Measurements from ENCODE around the gene DSP. TPM values are rescaled to one million over a fixed set of nuclear protein-coding genes. Genes with fewer than 3 reads are reported as not detected.

DSP gene
- total and polyA plus RNA-seq, 10 donors: 0.72 to 27.6 (median 15.0) TPM

DNA sequence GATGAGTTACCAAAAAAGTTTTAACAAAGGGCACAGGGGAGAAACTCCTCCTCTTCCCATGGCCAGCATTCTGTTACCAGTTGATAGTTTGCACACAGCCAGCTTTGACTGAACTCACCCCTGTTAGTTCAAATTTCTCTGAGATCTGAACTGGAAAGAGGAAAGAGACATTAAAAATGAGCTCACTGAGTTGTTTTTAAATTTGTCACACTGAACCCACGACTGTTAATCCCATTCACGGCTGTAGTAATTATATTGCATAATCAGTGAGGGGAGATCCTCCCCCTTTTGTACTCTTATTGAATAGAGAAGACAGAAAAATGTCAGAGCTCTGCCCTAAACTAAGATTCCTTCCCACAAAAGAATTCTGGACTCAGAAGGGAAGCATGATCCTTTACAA lies 17.5 kb upstream of the DSP start:
- DNase-seq: no peak
- H3K27ac ChIP-seq: no peak overlapping the region
- no peak for TF ChIP-seq POLR2A (IDR thresholded peaks at IDR 0.05)
- no peaks in the 10 kb centered on the region for H3K9me3 ChIP-seq
- intact Hi-C loops (cut with DNase I; ENCODE audit: low total_unique reads): no loop called here
- no peaks in the 10 kb centered on the region for H3K4me1 ChIP-seq
- H3K27me3 ChIP-seq (replicated peaks in 1 of 7): peaks cover 0 to 47% (median 7%) of the 10 kb centered on the region in 7 donors
- 20 to 49% (median 28%) methylated on average over 2 of the region's 2 CpGs for WGBS, 5 donors
- H3K4me3 ChIP-seq: no peak overlapping the region
- H3K36me3 ChIP-seq: no peaks in the 10 kb centered on the region

DNA sequence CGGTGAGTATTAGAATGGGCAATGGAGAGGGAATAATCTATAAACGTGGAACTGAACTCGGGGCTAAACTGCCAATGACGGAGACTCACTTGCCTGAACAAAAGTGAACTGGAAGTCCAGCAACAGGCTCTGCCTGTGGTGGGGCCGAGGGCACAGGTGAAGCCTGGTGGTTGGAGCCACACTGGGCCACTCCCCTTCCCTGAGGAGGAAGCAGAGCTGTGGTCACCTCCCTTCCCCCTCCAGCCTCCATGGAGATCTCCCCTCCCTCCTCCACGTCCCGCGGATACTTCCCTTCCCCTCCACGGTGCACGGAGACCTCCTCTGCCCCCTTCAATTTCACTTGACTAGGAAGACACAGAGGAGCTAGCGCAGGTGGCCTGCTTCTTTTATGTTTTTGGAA lies 14.7 kb upstream of the DSP start:
- intact Hi-C loops (cut with DNase I; ENCODE audit: low total_unique reads): no loop called here
- DNase-seq: no peak
- Histone ChIP-seq H3K27ac (no peak overlapping the region), H3K4me3 (no peak overlapping the region), H3K4me1 (no peaks in the 10 kb centered on the region), H3K36me3 (no peaks in the 10 kb centered on the region), H3K27me3 (replicated peaks in 1 of 7) (peaks cover 0 to 49% (median 7%) of the 10 kb centered on the region in 7 donors), H3K9me3 (no peaks in the 10 kb centered on the region)
- WGBS, 5 donors: 33 to 44% (median 37%) methylated on average over 10 to 11 of the region's 11 CpGs
- TF ChIP-seq, protein P1, sequence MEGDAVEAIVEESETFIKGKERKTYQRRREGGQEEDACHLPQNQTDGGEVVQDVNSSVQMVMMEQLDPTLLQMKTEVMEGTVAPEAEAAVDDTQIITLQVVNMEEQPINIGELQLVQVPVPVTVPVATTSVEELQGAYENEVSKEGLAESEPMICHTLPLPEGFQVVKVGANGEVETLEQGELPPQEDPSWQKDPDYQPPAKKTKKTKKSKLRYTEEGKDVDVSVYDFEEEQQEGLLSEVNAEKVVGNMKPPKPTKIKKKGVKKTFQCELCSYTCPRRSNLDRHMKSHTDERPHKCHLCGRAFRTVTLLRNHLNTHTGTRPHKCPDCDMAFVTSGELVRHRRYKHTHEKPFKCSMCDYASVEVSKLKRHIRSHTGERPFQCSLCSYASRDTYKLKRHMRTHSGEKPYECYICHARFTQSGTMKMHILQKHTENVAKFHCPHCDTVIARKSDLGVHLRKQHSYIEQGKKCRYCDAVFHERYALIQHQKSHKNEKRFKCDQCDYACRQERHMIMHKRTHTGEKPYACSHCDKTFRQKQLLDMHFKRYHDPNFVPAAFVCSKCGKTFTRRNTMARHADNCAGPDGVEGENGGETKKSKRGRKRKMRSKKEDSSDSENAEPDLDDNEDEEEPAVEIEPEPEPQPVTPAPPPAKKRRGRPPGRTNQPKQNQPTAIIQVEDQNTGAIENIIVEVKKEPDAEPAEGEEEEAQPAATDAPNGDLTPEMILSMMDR (IDR thresholded peaks at IDR 0.05 in 8 of 11, conservative IDR thresholded peaks at IDR 0.05 in 3 of 11): no peak

DNA sequence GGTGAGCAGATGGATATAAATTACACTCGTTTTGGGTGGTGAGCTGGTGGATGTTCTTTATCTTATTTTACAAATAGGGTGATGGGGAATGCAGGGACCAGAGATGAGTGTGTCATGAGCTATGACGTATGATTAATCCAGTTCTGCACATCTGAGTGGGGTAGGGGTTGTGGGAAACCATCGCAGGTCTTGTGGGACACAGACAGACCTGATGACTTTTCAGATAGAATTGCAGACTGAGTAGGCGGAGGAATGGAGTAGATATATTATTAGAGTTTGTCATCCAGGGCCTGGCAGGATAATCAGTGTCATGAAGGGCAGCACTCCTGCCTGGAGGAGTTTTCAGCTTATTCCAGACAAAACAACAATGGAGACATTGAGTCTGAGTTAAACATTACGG lies 12.9 kb upstream of the DSP start:
- no peak for DNase-seq
- H3K27ac ChIP-seq: no peak overlapping the region

DNA sequence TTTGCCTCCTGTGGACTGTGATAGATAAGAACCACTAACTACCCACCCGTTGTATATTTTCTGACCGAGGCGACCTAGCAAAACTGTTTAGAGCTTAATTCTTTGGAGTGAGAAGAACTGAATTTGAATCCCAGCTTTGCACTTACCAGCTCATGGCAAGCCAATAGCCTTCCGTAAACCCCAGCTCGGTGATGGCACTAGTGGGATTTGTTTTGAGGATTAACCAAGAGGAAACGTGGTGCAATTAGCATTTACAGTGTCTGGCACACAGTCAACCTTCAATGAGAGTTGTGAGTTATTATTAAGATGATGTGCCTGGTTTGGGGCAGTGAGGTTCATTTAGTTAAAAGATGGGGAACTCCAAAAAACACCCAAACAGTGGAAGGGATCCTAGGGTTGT lies 12.3 kb upstream of the DSP start:
- TF ChIP-seq, protein P1 (IDR thresholded peaks at IDR 0.05 in 8 of 11, conservative IDR thresholded peaks at IDR 0.05 in 3 of 11): no peak
- TF ChIP-seq POLR2AphosphoS5 (IDR thresholded peaks at IDR 0.05) (no peak), POLR2A (IDR thresholded peaks at IDR 0.05) (no peak)
- 64 to 78% (median 75%) methylated on average over 6 of the region's 6 CpGs for WGBS, 5 donors
- H3K36me3 ChIP-seq: no peaks in the 10 kb centered on the region
- DNase-seq: no peak
- no peaks in the 10 kb centered on the region for H3K9me3 ChIP-seq
- no peak overlapping the region for H3K4me3 ChIP-seq
- H3K4me1 ChIP-seq: no peaks in the 10 kb centered on the region
- H3K27me3 ChIP-seq (replicated peaks in 1 of 7): peaks cover 0 to 35% (median 6%) of the 10 kb centered on the region in 7 donors
- intact Hi-C loops (cut with DNase I; ENCODE audit: low total_unique reads): no loop called here
- H3K27ac ChIP-seq: no peak overlapping the region

More for the DNA sequence above, 12.9 kb upstream of the DSP start:
- Histone ChIP-seq H3K4me3 (no peak overlapping the region), H3K27me3 (replicated peaks in 1 of 7) (peaks cover 0 to 41% (median 7%) of the 10 kb centered on the region in 7 donors), H3K36me3 (no peaks in the 10 kb centered on the region), H3K4me1 (no peaks in the 10 kb centered on the region), H3K9me3 (no peaks in the 10 kb centered on the region)
- 68 to 85% (median 83%) methylated on average over 5 of the region's 5 CpGs for WGBS, 5 donors
- TF ChIP-seq POLR2AphosphoS5 (IDR thresholded peaks at IDR 0.05) (no peak), POLR2A (IDR thresholded peaks at IDR 0.05) (no peak)
- TF ChIP-seq, protein P1 (IDR thresholded peaks at IDR 0.05 in 8 of 11, conservative IDR thresholded peaks at IDR 0.05 in 3 of 11): no peak
- intact Hi-C loops (cut with DNase I; ENCODE audit: low total_unique reads): no loop called here

DNA sequence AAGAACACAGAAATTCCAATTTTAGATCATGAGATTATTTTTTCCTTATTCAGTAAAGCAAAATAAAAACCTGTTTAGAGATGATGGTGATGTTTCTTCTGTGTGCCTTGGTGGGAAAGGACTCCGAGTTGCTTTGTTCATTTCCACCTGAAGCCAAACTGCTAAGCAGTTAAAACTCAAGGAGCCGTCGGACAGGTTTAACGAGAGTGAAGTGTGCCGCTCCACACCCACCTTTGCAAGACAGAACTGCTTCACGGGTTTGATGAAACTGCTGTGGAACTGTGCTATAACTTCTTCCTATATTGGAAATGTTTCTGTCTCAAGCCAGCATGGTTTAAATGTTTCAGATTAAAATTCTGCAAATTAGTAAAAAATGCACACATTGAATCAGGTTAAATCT lies 9.2 kb upstream of the DSP start:
- H3K36me3 ChIP-seq: no peaks in the 10 kb centered on the region
- no peak for DNase-seq
- H3K27me3 ChIP-seq (replicated peaks in 1 of 7): peaks cover 0 to 39% (median under 1%) of the 10 kb centered on the region in 7 donors
- H3K9me3 ChIP-seq: no peaks in the 10 kb centered on the region
- H3K4me1 ChIP-seq: no peaks in the 10 kb centered on the region
- intact Hi-C loops (cut with DNase I; ENCODE audit: low total_unique reads): no loop called here
- TF ChIP-seq, protein P1 (IDR thresholded peaks at IDR 0.05 in 8 of 11, conservative IDR thresholded peaks at IDR 0.05 in 3 of 11): no peak
- TF ChIP-seq POLR2A (IDR thresholded peaks at IDR 0.05) (no peak), POLR2AphosphoS5 (IDR thresholded peaks at IDR 0.05) (no peak)
- H3K27ac ChIP-seq: no peak overlapping the region
- WGBS, 5 donors: 65 to 80% (median 76%) methylated on average over 6 of the region's 6 CpGs
- H3K4me3 ChIP-seq: no peak overlapping the region

Measured in spleen (tissue), 11 donors.